ENCODE measurements around the gene TRIM33. TPM values are rescaled to one million over a fixed set of nuclear protein-coding genes. Genes with fewer than 3 reads are reported as not detected.

The TRIM33 gene
- total RNA-seq, 1 experiment from 2014 or later: 53.8 TPM

GRCh38 chr1:114499478-114499877 lies 11.5 kb downstream of the TRIM33 start:
- Histone ChIP-seq H3K4me1 (ENCODE audit: insufficient read depth, low read length) (no peaks in the 10 kb centered on the region), H3K27ac (ENCODE audit: insufficient read length, low read depth, low read length) (no peak overlapping the region), H2BK12ac (ENCODE audit: insufficient read length, low read depth, low read length) (no peak overlapping the region), H3T11ph (ENCODE audit: low read length) (no peak overlapping the region), H3K4me2 (ENCODE audit: insufficient read depth, insufficient read length, low read length) (no peak overlapping the region), H2BK20ac (ENCODE audit: low read depth, low read length, poor library complexity, severe bottlenecking) (no peak overlapping the region), H3K79me1 (ENCODE audit: insufficient read depth, low read depth, low read length, poor library complexity, severe bottlenecking) (peaks cover 2% of the 10 kb centered on the region), H4K20me1 (ENCODE audit: control insufficient read depth, insufficient read depth, insufficient read length) (no peaks in the 10 kb centered on the region), H3K56ac (ENCODE audit: insufficient read length, low read depth, low read length) (no peak overlapping the region), H2BK5ac (ENCODE audit: insufficient read length, low read length) (no peak overlapping the region), H3K23me2 (ENCODE audit: insufficient read length, low read depth, low read length, poor library complexity, severe bottlenecking) (no peaks in the 10 kb centered on the region), H3K14ac (ENCODE audit: insufficient read depth, low read length) (no peak overlapping the region), H3K4ac (ENCODE audit: low read depth, low read length) (no peak overlapping the region), H2AFZ (ENCODE audit: low read length) (no peak overlapping the region), H3K79me2 (ENCODE audit: insufficient read depth, low read length) (peaks cover 33% of the 10 kb centered on the region; the same call in 1 of the 2 replicates), H3K27me3 (ENCODE audit: insufficient read depth, low read length) (no peaks in the 10 kb centered on the region), H4K5ac (ENCODE audit: insufficient read length, low read depth, low read length) (no peak overlapping the region), H2AK5ac (ENCODE audit: insufficient read length, low read length) (no peak overlapping the region), H2BK120ac (ENCODE audit: low read depth, low read length, poor library complexity, severe bottlenecking) (no peak overlapping the region), H3K9ac (ENCODE audit: extremely low read depth, insufficient read length, low read length) (no peak overlapping the region), H3K18ac (ENCODE audit: insufficient read length, low read depth, low read length) (no peak overlapping the region), H4K8ac (replicated peaks; ENCODE audit: insufficient read length, low read depth, low read length) (no peak overlapping the region), H3K23ac (ENCODE audit: insufficient read length, low read depth, low read length) (no peak overlapping the region), H4K91ac (ENCODE audit: insufficient read length, low read depth, low read length) (no peak overlapping the region), H3K9me3 (ENCODE audit: control insufficient read depth, low read depth, low read length) (no peaks in the 10 kb centered on the region), H2BK15ac (ENCODE audit: low read depth, low read length) (no peak overlapping the region)
- Mint-ChIP-seq H3K9me3 (no peaks in the 10 kb centered on the region), H3K4me3 (no peak overlapping the region), H3K4me1 (peaks cover 6 to 12% of the 10 kb centered on the region in 2 experiments; a peak in 3 of 4 replicates), H3K36me3 (ENCODE audit: insufficient read depth in 1 of 3, low read depth in 3 of 3) (peaks cover 1 to 9% (median 2%) of the 10 kb centered on the region in 3 experiments; a peak in 6 of 7 replicates), H3K27ac (peak overlapping the region in 1 of 3 experiments; percentile 59; a peak in 1 of 7 replicates), H3K27me3 (ENCODE audit: low read depth) (no peaks in the 10 kb centered on the region)
- no peak for TF ChIP-seq CTCF (conservative IDR thresholded peaks at IDR 0.05)
- no peak for DNase-seq

Data from H9 (cell line).